Fibroblast of lung (primary cell): ENCODE data around the gene PACRG. TPM values are rescaled to one million over a fixed set of nuclear protein-coding genes. Genes with fewer than 3 reads are reported as not detected.
A peak's percentile ranks its signal among the peaks of the same experiment; 100 is the strongest.

Experiments used
- DNase-seq, 2 donors: peaks; one replicate each; pipeline versions ENCODE4 v3.0.0 to v3.0.0-alpha.2; 2010; ENCODE audit warnings: low read depth in 2 of 2
- H2AFZ ChIP-seq: 2 replicates; pipeline ENCODE4 v1.5.1; 2012; ENCODE audit warnings: low read length, control low read depth, inconsistent platforms
- H3K27ac ChIP-seq: 2 replicates; pipeline ENCODE4 v1.5.1; 2011; ENCODE audit warnings: low read length, control low read depth; ENCODE audit not compliant: insufficient read depth
- H3K27me3 ChIP-seq: 2 replicates; pipeline ENCODE4 v1.5.1; 2011; ENCODE audit warnings: mild to moderate bottlenecking, low read length; ENCODE audit not compliant: control insufficient read depth, insufficient read depth
- H3K36me3 ChIP-seq: 2 replicates; pipeline ENCODE4 v1.5.1; 2011; ENCODE audit warnings: low read length; ENCODE audit not compliant: control insufficient read depth, insufficient read depth
- H3K4me1 ChIP-seq: 2 replicates; pipeline ENCODE4 v1.5.1; 2011; ENCODE audit warnings: low read length; ENCODE audit not compliant: control insufficient read depth, insufficient read depth; ENCODE audit errors: extremely low read depth
- H3K4me2 ChIP-seq: 2 replicates; pipeline ENCODE4 v1.5.1; 2011; ENCODE audit warnings: low read length, control low read depth; ENCODE audit not compliant: insufficient read depth; ENCODE audit errors: extremely low read depth
- H3K4me3 ChIP-seq, 4 experiments: fragments of 200-600 bp in 1 of 4; sonication (generic) in 1 of 4; replicated peaks in 1 of 4; 2 replicates each; pipeline ENCODE4 v1.5.1; 2011 to 2016; ENCODE audit warnings: low read length in 4 of 4, low read depth in 3 of 4, mild to moderate bottlenecking in 3 of 4, control low read depth in 2 of 4, inconsistent platforms in 1 of 4, mixed read lengths in 1 of 4; ENCODE audit not compliant: insufficient read depth in 1 of 4; ENCODE audit errors: control extremely low read depth in 1 of 4
- H3K79me2 ChIP-seq: 2 replicates; pipeline ENCODE4 v1.5.1; 2012; ENCODE audit warnings: mild to moderate bottlenecking, low read length, inconsistent platforms; ENCODE audit not compliant: control insufficient read depth, insufficient read depth
- H3K9ac ChIP-seq: 2 replicates; pipeline ENCODE4 v1.5.1; 2011; ENCODE audit warnings: mild to moderate bottlenecking, low read length, control low read depth; ENCODE audit not compliant: insufficient read depth
- H3K9me3 ChIP-seq: 2 replicates; pipeline ENCODE4 v1.5.1; 2012; ENCODE audit warnings: low read depth, low read length; ENCODE audit not compliant: control insufficient read depth, insufficient read depth
- H4K20me1 ChIP-seq: 2 replicates; pipeline ENCODE4 v1.5.1; 2011; ENCODE audit warnings: low read length; ENCODE audit not compliant: control insufficient read depth, insufficient read depth; ENCODE audit errors: extremely low read depth
- CTCF ChIP-seq, 2 donors: IDR thresholded peaks in 1 of 2; conservative IDR thresholded peaks in 1 of 2; 1 replicate in 1 of 2; 2 replicates in 1 of 2; pipeline ENCODE4 v1.5.1; 2011 to 2012; ENCODE audit warnings: low read length in 2 of 2, control low read depth in 1 of 2, inconsistent platforms in 1 of 2, low read depth in 1 of 2, mild to moderate bottlenecking in 1 of 2
- EZH2 ChIP-seq: IDR thresholded peaks from 2 replicates; pipeline ENCODE4 v1.5.1; 2012; ENCODE audit warnings: low read length, control low read depth, mild to moderate bottlenecking; ENCODE audit errors: missing control alignments
- polyA plus RNA-seq, 2 donors: library from polyadenylated mRNA; depleted of rRNA in 1 of 2; stranded (reverse) in 1 of 2; unstranded in 1 of 2; fragments of >200 nt; gene quantifications; 2 replicates each; pipeline ENCODE4 v1.2.1, GENCODE V29; 2011 to 2012; ENCODE audit warnings: missing spikeins in 1 of 2
- total RNA-seq: library from RNA; depleted of rRNA; stranded (reverse); fragments of >200 nt; gene quantifications from 2 replicates; pipeline ENCODE4 v1.2.1, GENCODE V29; 2014

PACRG gene
- total and polyA plus RNA-seq, 2 donors (not counting 1 experiment from before 2014, with no cell fraction given) = 0.30 to 0.66 TPM

GRCh38 chr6:163180874-163181541 lies 453.2 kb downstream of the PACRG start:
- Histone ChIP-seq H3K36me3 (no peaks in the 10 kb centered on the region), H3K9me3 (no peaks in the 10 kb centered on the region), H4K20me1 (no peaks in the 10 kb centered on the region), H3K27me3 (no peaks in the 10 kb centered on the region), H2AFZ (no peak overlapping the region), H3K79me2 (no peaks in the 10 kb centered on the region), H3K4me3 (no peak overlapping the region), H3K4me2 (no peak overlapping the region), H3K27ac (no peak overlapping the region), H3K9ac (no peak overlapping the region), H3K4me1 (no peaks in the 10 kb centered on the region)
- peak in 1 of 2 donors; percentile 60 for TF ChIP-seq CTCF (conservative IDR thresholded peaks at IDR 0.05 in 1 of 2, IDR thresholded peaks at IDR 0.05 in 1 of 2; ENCODE audit: low read depth in 1 of 2, low read length in 2 of 2)
- TF ChIP-seq EZH2 = no peak
- DNase-seq = peak; percentile 56 to 74

- no peak overlapping the region for H3K27ac ChIP-seq
- DNase-seq = peak in 1 of 2 donors; percentile 21
- H3K4me3 ChIP-seq = no peak overlapping the region
- H4K20me1 ChIP-seq = no peaks in the 10 kb centered on the region
- no peak overlapping the region for H3K9ac ChIP-seq
- no peak overlapping the region for H3K4me2 ChIP-seq
- H3K4me1 ChIP-seq = no peaks in the 10 kb centered on the region
- H3K36me3 ChIP-seq = no peaks in the 10 kb centered on the region
- H3K79me2 ChIP-seq = no peaks in the 10 kb centered on the region
- TF ChIP-seq EZH2 = no peak
- TF ChIP-seq CTCF (conservative IDR thresholded peaks at IDR 0.05 in 1 of 2, IDR thresholded peaks at IDR 0.05 in 1 of 2; ENCODE audit: low read depth in 1 of 2, low read length in 2 of 2) = no peak
- H3K9me3 ChIP-seq = no peaks in the 10 kb centered on the region
- H3K27me3 ChIP-seq = no peaks in the 10 kb centered on the region
- H2AFZ ChIP-seq = no peak overlapping the region
These were observed 453.9 kb downstream of the PACRG start for GRCh38 chr6:163181666-163182180.

- H3K27ac ChIP-seq = no peak overlapping the region
- no peaks in the 10 kb centered on the region for H3K79me2 ChIP-seq
- no peak overlapping the region for H2AFZ ChIP-seq
- no peaks in the 10 kb centered on the region for H4K20me1 ChIP-seq
- no peaks in the 10 kb centered on the region for H3K9me3 ChIP-seq
- no peak overlapping the region for H3K4me3 ChIP-seq
- no peak for DNase-seq
- no peaks in the 10 kb centered on the region for H3K36me3 ChIP-seq
- TF ChIP-seq CTCF (conservative IDR thresholded peaks at IDR 0.05 in 1 of 2, IDR thresholded peaks at IDR 0.05 in 1 of 2; ENCODE audit: low read depth in 1 of 2, low read length in 2 of 2) = no peak
- no peak overlapping the region for H3K4me2 ChIP-seq
- H3K27me3 ChIP-seq = no peaks in the 10 kb centered on the region
- no peaks in the 10 kb centered on the region for H3K4me1 ChIP-seq
- no peak overlapping the region for H3K9ac ChIP-seq
These were observed 454.9 kb downstream of the PACRG start for GRCh38 chr6:163182696-163183095.
